GM21825 (cell line): ENCODE measurements around the gene ST3GAL6.
A peak's percentile ranks its signal among the peaks of the same experiment; 100 is the strongest.

Source experiments
- ATAC-seq: cut with Tn5 transposase; IDR thresholded peaks from one replicate; pipeline ENCODE4 v1.9.1; 2021; ENCODE audit warnings: mild to moderate bottlenecking, moderate library complexity; ENCODE audit not compliant: unreplicated experiment

ST3GAL6 gene

GRCh38 chr3:98763076-98763475 is at the start of gene ST3GAL6:
TSS of gene ST3GAL6 (plus strand) at chr3:98763340. CDS start at chr3:98768441, 5,101 bp downstream.
- ATAC-seq, result peak; percentile 46

GRCh38 chr3:98713984-98714383 is 49.2 kb upstream of the ST3GAL6 start:
- no peak for ATAC-seq

- ATAC-seq, result no peak
Observed at GRCh38 chr3:98717584-98717983, 45.6 kb upstream of the ST3GAL6 start.

GRCh38 chr3:98718730-98719129 is 44.4 kb upstream of the ST3GAL6 start:
- ATAC-seq, result no peak

- ATAC-seq, result no peak
Observed at GRCh38 chr3:98721776-98722175, 41.4 kb upstream of the ST3GAL6 start.

GRCh38 chr3:98722389-98722788 is 40.8 kb upstream of the ST3GAL6 start:
- ATAC-seq, result no peak

GRCh38 chr3:98725352-98725751 is 37.8 kb upstream of the ST3GAL6 start:
- no peak for ATAC-seq

- no peak for ATAC-seq
Observed at GRCh38 chr3:98726084-98726483, 37.1 kb upstream of the ST3GAL6 start.

GRCh38 chr3:98727638-98728037 is 35.5 kb upstream of the ST3GAL6 start:
- no peak for ATAC-seq

GRCh38 chr3:98728672-98729071 is 34.5 kb upstream of the ST3GAL6 start:
- no peak for ATAC-seq

- peak; percentile 54 for ATAC-seq
Observed at GRCh38 chr3:98730338-98730737, 32.8 kb upstream of the ST3GAL6 start.

- ATAC-seq, result no peak
Observed at GRCh38 chr3:98730886-98731537, 32.1 kb upstream of the ST3GAL6 start.

GRCh38 chr3:98731720-98732285 is 31.3 kb upstream of the ST3GAL6 start:
- ATAC-seq, result peak; percentile 53

- ATAC-seq, result peak; percentile 32
Observed at GRCh38 chr3:98732286-98733052, 30.7 kb upstream of the ST3GAL6 start.

GRCh38 chr3:98733053-98733811 is 29.9 kb upstream of the ST3GAL6 start:
- ATAC-seq, result peak; percentile 30

GRCh38 chr3:98733812-98734281 is 29.3 kb upstream of the ST3GAL6 start:
- ATAC-seq, result no peak

- no peak for ATAC-seq
Observed at GRCh38 chr3:98734306-98734705, 28.8 kb upstream of the ST3GAL6 start.

- no peak for ATAC-seq
Observed at GRCh38 chr3:98734735-98735134, 28.4 kb upstream of the ST3GAL6 start.

GRCh38 chr3:98735296-98735695 is 27.8 kb upstream of the ST3GAL6 start:
- no peak for ATAC-seq

- no peak for ATAC-seq
Observed at GRCh38 chr3:98735761-98736269, 27.3 kb upstream of the ST3GAL6 start.

GRCh38 chr3:98737301-98737700 is 25.8 kb upstream of the ST3GAL6 start:
- no peak for ATAC-seq
